Inferior parietal cortex (tissue), 1 donor: ENCODE results near the gene AKAP3.

ENCODE experiments used
- DNase-seq: peaks from one replicate; pipeline ENCODE4 v3.0.0-alpha.2; 2016; ENCODE audit errors: extremely low spot score

AKAP3 gene

DNA sequence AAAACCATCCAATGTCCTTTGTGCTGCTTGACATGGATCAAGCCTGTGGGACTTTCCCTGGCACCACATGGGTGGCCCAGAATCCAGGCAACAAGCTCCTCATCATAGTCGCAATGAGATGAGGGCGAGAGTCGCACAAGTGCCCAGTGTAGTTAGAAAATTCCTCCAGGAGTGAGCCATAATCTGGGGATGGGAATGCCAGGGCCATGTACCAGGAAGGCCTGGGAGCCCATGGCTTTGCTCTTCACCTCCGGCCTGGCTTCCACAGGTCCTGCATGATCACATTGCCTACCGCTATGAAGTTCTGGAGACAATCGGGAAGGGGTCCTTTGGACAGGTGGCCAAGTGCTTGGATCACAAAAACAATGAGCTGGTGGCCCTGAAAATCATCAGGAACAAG lies 53.0 kb downstream of the AKAP3 start:
- DNase-seq = no peak

DNA sequence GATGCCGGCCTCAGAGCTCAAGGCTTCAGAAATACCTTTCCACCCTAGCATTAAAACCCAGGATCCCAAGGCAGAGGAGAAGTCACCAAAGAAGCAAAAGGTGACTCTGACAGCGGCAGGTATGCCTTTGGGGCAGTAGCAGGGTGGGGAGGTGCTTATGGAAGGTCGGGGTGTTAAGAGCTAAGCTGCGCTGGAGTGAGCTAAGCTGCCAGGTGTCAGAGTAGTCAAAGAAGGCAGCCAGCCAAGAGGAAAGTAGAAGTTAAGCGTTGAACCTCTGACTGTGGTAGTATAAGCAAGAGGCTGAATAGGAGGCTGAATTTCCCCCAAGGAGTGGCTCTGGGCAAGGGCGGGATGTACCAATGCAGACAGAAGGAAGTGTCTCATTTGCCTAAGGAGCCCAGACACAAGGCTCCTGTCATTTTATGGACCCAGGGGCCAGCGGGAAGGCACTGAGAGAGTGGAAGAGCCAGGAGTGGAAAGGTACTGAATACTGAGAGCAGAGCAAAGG lies 57.6 kb downstream of the AKAP3 start:
- DNase-seq = no peak

DNA sequence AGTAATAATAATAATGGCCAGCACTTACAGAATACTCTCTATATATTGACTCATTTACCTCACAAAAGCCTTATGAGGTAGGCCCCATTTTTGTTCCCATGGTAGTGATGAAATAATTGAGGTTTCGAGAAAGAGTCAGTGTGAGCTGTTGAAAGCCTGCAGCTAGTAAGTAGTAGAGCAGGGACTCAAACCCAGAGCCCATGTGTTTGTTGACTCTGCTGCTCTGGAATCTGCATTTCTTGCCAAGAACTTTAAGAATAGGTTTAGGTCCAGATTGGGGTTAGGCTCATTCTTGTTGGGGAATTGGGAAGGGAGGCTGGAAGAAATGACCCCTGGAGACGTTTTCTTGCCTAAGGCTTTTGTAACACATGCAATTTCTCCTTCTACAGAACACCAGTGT lies 58.9 kb downstream of the AKAP3 start:
- no peak for DNase-seq

DNA sequence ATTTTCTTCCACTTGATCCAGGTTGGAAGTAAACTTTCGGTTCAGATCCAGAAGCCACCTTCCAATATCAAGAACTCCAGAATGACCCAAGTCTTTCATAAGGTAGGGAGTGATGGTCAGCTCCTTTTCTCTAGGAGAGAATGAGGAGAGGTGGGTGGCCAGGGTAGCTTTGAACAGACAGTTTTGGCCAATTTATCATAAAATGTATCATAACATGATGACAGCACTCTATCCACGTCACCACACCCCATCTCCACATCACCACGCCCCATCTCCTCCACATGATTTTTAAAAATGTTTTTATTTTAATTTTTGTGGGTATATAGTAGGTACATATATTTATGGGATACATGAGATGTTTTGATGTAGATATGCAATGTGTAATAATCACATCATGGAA lies 59.9 kb downstream of the AKAP3 start:
- DNase-seq = no peak

DNA sequence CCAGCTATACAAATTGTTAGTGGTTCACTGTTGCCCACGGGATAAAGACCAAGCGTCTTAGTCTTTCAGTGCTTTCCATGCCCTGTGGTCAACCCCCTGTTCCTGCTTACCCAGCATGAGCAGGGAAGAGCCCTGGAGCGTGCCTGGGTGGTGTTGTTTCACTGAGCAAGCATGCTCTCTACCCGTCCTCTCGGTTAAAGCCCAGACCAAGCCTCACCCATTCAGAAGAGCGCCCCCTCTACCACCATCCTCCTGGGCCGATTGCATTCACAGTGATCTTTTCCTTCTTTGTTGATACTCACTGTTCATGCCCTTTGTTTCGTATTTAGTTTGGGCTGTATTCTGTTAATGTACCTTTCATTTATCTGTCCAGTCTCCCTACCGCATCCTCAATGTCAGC lies 61.7 kb downstream of the AKAP3 start:
- DNase-seq = no peak

DNA sequence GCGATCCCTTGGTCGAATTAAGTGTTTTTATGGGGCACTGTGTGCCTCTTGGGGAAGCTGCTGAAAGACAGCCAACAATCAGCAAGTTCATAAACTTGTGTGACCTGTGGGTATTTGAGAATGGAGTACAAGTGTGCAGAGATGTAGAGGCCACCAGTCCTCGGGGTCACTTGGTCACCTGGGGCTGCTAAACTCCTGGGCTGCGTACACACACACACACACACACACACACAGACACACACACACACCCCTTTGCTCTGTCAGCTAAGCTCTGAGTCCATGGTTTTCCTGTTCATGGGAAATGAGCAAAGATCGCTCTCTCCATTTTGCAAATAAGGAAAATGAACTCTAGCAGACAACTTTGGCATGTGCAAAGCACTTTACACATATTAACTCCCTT lies 62.4 kb downstream of the AKAP3 start:
- no peak for DNase-seq

DNA sequence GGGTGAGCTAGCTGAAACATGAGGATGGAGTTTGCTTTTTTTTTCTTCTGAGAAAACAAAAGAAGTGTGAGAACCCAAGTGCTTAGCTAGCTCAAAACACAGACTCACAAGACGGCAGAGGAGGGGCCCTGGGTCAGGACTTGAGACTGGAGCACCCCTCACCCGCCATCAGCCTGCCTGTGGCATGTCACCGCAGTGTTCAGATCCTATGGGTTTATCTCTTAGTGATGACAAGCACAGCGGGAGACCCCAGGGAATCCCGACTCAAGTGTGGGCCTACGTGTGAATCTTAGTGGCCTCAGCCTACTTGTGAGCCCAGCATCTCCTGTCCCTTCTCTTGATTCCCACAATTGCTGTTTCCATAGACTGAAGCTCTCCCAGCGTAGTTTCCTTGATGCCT lies 64.0 kb downstream of the AKAP3 start:
- no peak for DNase-seq

DNA sequence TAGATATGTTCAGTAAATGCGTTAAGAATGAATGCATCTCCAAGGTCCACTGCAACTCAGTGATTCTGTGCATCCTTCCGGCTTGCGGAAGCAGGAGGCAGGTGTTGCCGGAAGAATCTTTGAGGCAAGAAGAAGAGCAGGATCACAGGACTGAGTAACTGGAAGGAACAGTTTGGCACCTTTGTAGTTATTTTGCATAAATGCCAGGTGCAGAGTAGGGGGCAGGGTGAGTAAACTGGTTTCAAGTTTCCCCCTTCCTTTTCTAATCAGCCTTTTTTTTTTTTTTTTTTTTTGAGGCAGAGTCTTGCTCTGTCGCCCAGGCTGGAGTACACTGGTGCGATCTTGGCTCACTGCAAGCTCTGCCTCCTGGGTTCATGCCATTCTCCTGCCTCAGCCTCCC lies 64.6 kb downstream of the AKAP3 start:
- DNase-seq = no peak

DNA sequence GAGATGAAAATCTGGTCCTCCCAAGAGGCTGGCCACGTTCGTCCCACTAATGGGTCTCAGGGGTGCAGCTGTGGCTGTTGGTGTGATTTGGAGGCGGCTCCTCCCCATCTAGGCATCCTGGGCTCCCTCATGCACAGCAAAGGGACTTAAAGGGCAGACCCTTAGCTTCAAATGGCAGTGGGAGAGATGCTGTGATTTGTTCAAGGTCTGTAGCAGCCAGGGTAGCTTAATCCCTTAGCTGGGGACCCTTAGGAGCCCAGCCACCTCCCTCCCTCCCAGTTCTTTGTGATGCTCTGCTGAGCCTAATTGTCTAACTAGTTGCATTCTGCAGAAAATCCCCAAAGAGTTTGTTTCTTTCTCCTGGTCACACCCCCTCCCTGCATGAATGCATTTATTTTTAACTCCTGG lies 68.6 kb downstream of the AKAP3 start:
- no peak for DNase-seq

DNA sequence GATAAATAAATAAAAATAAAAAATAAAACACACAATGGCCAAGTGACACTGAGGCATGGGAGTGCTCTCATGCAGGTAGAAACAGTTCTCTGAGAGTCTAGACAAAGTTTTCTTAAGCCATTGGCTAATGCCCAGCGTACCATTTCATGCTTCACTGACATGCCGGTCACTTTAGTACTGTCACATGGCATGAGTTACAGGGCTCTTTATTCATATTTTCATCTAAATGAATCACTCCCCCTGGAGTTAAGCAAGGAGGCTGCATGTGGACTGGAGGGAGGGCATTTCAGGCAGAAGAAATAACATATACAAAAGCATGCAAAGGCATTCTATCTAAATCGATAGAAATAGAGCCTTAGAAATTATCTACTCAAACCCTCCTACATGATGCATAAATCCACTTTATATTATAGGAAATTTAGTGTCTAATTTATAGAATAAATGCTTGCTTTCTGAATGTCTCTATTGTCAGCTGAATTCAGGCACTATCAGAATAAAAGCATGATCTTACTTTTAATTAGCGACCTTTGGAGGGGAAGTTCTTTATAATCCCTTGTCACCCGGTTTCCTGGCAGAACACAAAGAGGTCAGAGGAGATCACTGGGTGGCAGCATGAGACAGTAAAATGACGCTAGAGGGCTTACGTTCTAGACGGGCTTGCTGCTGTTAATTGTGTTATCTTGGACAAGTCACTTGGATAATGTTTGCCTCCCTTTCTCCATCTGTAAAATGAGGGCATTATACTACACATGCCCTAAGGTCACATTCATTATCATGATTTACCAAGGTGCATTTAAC lies 69.3 kb downstream of the AKAP3 start:
- peak; percentile 5 for DNase-seq

DNA sequence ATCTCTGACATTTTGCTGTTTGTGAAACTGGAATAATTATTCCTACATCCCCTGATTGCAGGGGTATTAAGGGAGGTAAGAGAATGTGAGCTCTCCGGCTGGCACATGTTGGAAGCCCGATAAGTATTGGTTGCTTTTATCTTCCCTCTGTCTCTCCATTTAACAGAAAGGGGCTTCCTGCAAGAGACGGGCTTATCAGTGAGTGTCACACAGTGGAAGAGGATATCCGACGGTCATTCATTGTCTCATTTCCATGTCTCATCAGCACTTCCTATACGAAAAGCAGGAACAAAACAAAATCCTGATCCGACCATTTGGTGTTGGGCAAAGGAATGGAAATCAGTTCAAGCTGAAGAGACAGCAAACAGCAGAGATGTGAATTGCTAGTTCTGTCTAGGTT lies 76.2 kb downstream of the AKAP3 start:
- DNase-seq = no peak

DNA sequence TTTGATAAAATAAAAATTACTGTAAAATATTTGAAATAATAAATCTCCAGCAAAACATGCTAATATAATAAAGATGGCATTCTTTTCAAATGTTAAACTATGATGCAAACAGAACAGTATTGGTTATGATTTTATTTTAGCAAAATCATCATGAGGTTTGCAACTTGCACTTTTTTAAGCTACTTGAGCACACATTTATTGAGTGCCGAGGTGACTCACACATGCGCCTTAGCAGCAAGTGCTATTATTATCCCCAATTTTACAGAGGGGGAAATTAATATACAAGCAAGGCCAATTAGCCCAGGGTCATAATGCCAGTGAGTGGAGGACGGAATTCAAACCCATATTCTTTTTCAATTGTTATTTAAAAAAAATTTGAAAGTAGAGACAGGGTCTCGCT lies 79.6 kb downstream of the AKAP3 start:
- DNase-seq = no peak

DNA sequence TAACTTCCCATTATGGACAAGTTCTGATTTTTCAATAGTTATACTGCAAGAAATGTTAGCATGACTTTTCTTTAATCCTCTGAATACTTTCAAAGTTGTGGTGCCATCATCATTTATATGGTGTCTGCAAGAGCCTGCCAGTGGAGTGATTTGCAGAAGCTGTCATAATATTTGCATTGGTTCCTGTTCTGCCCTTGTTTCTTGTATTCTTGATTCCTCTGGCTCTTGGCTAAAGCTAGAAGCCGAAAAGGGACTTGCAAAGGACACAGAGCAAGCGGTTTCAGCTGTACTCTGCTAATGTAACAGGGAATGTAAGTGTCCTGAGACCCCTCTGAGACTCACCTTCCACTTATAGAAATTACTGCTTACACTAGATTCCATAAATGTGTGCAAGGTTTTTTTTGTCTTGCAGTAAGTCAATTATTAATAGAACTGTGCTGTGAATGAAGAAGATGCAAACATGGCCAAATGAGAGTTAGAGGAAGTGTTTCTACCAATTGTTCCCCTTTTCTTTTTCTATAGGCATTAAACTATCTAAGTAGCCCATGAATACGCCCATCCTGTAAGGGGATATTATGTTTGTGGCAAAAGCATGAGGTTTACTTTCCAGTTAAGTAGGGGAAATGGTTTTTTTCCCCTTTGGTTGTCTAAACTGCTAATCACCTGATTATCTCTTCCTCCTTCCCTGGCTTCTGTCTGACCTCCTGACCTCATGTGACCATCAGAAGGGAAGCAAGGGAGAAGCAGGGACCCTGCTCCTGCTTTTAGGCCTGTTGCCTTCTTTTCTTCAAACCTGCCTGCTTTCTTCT lies 81.6 kb downstream of the AKAP3 start:
- peak; percentile 14 for DNase-seq

DNA sequence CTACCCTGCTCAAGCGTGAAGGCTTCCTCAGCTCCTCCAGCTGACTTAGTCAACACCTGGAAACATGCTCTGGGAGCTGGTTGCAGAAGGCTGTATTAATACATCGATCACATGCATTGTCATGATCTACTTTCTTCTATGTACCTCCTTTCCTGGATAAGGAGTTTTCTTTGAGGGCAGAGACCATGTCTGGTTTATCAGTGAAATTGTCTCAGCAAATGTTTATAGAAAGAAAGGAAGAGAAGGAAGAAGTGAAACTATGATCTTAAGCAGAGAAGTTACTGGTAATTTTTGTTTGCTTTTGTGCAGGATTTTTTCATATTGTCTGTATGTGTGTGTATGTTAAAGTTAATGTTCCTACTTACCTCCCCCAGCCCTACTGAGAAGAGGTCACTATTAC lies 82.4 kb downstream of the AKAP3 start:
- DNase-seq = no peak
